Neutrophil (primary cell): ENCODE data around the gene POLN.

ENCODE experiments used
- H3K27ac ChIP-seq: fragments of 200-600 bp; sonication (generic); 2 replicates; pipeline ENCODE4 v1.5.1; 2016; ENCODE audit warnings: mild to moderate bottlenecking, moderate library complexity
- H3K27me3 ChIP-seq: fragments of 200-600 bp; sonication (generic); 2 replicates; pipeline ENCODE4 v1.6.0; 2016; ENCODE audit warnings: mild to moderate bottlenecking
- H3K36me3 ChIP-seq: fragments of 200-600 bp; sonication (generic); 2 replicates; pipeline ENCODE4 v1.5.1; 2017
- H3K4me1 ChIP-seq, 2 experiments: fragments of 200-600 bp in 1 of 2; sonication (generic) in 1 of 2; 1 replicate in 1 of 2; 2 replicates in 1 of 2; pipeline versions ENCODE4 v1.5.1 to v1.6.1; 2013 to 2016; ENCODE audit warnings: low read depth in 1 of 2, low read length in 1 of 2, mild to moderate bottlenecking in 1 of 2, moderate library complexity in 1 of 2; ENCODE audit not compliant: control insufficient read depth in 1 of 2, insufficient read depth in 1 of 2
- H3K4me3 ChIP-seq, 2 experiments: fragments of 200-600 bp in 1 of 2; sonication (generic) in 1 of 2; 1 replicate in 1 of 2; 2 replicates in 1 of 2; pipeline ENCODE4 v1.5.1; 2013 to 2016; ENCODE audit warnings: low read depth in 1 of 2, low read length in 1 of 2, mild to moderate bottlenecking in 1 of 2, moderate library complexity in 1 of 2
- H3K9me3 ChIP-seq: fragments of 200-600 bp; sonication (generic); 2 replicates; pipeline ENCODE4 v1.5.1; 2016
- TF ChIP-seq, protein P1 (sequence below): fragments of 200-600 bp; sonication (generic); IDR thresholded peaks from 2 replicates; pipeline ENCODE4 v1.5.1; 2016; ENCODE audit warnings: antibody characterized with exemption

POLN gene

GRCh38 chr4:2288051-2288541 is 46.2 kb upstream of the POLN start:
- peaks cover 28% of the 10 kb centered on the region for H3K27me3 ChIP-seq
- no peak overlapping the region for H3K4me3 ChIP-seq
- no peak overlapping the region for H3K27ac ChIP-seq
- H3K4me1 ChIP-seq = no peaks in the 10 kb centered on the region
- no peaks in the 10 kb centered on the region for H3K9me3 ChIP-seq
- no peaks in the 10 kb centered on the region for H3K36me3 ChIP-seq
- TF ChIP-seq, protein P1, sequence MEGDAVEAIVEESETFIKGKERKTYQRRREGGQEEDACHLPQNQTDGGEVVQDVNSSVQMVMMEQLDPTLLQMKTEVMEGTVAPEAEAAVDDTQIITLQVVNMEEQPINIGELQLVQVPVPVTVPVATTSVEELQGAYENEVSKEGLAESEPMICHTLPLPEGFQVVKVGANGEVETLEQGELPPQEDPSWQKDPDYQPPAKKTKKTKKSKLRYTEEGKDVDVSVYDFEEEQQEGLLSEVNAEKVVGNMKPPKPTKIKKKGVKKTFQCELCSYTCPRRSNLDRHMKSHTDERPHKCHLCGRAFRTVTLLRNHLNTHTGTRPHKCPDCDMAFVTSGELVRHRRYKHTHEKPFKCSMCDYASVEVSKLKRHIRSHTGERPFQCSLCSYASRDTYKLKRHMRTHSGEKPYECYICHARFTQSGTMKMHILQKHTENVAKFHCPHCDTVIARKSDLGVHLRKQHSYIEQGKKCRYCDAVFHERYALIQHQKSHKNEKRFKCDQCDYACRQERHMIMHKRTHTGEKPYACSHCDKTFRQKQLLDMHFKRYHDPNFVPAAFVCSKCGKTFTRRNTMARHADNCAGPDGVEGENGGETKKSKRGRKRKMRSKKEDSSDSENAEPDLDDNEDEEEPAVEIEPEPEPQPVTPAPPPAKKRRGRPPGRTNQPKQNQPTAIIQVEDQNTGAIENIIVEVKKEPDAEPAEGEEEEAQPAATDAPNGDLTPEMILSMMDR = no peak

GRCh38 chr4:2287594-2287915 is 45.6 kb upstream of the POLN start:
- Histone ChIP-seq H3K36me3 (no peaks in the 10 kb centered on the region), H3K27me3 (peaks cover 25% of the 10 kb centered on the region), H3K4me3 (no peak overlapping the region), H3K27ac (no peak overlapping the region), H3K9me3 (no peaks in the 10 kb centered on the region), H3K4me1 (no peaks in the 10 kb centered on the region)
- TF ChIP-seq, protein P1 = no peak

DNA sequence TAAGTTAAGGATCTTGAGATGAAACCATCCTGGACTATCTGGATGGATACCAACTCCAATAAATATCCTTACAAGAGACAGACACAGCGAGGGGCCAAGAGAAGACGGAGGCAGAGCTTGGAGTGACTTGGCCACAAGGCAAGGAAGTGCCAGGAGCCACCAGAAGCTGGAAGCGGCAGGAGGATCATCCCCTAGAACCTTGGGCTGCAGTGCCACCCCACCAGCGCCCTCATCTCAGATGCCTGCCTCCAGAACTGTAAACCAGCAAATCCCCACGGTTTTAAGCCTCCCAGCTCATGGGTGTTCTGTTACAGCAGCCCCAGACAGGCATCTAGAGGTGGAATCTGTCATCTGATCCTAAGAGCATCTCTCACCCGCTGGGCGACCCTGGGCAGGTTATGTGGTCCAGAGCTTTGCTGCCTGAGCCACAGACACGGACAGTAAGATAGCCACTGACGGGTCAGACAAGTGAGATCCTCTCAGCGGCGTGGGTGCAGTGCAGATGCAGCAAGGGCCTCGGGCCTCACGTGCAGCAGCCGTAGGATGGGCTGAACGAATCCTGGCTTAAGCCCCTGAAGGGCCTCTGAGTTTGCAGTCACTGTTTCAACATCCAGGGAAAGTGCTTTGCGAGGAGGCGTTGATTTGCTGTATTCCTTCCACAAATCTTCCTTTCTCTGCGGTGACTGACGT is 45.1 kb upstream of the POLN start:
- Histone ChIP-seq H3K36me3 (no peaks in the 10 kb centered on the region), H3K27me3 (peaks cover 23% of the 10 kb centered on the region), H3K9me3 (no peaks in the 10 kb centered on the region), H3K4me1 (no peaks in the 10 kb centered on the region), H3K27ac (no peak overlapping the region), H3K4me3 (no peak overlapping the region)
- TF ChIP-seq, protein P1 = no peak

GRCh38 chr4:2285613-2286381 is 43.9 kb upstream of the POLN start:
- H3K36me3 ChIP-seq = no peaks in the 10 kb centered on the region
- no peak overlapping the region for H3K27ac ChIP-seq
- TF ChIP-seq, protein P1 = no peak
- H3K4me1 ChIP-seq = no peaks in the 10 kb centered on the region
- no peak overlapping the region for H3K4me3 ChIP-seq
- H3K27me3 ChIP-seq = peaks cover 14% of the 10 kb centered on the region
- H3K9me3 ChIP-seq = no peaks in the 10 kb centered on the region

GRCh38 chr4:2284934-2285612 is 43.2 kb upstream of the POLN start:
- no peak overlapping the region for H3K27ac ChIP-seq
- H3K4me1 ChIP-seq = no peaks in the 10 kb centered on the region
- peaks cover 7% of the 10 kb centered on the region for H3K27me3 ChIP-seq
- TF ChIP-seq, protein P1 = no peak
- no peaks in the 10 kb centered on the region for H3K9me3 ChIP-seq
- no peak overlapping the region for H3K4me3 ChIP-seq
- H3K36me3 ChIP-seq = no peaks in the 10 kb centered on the region
